Measurements from ENCODE around the gene MOSMO.

DNA sequence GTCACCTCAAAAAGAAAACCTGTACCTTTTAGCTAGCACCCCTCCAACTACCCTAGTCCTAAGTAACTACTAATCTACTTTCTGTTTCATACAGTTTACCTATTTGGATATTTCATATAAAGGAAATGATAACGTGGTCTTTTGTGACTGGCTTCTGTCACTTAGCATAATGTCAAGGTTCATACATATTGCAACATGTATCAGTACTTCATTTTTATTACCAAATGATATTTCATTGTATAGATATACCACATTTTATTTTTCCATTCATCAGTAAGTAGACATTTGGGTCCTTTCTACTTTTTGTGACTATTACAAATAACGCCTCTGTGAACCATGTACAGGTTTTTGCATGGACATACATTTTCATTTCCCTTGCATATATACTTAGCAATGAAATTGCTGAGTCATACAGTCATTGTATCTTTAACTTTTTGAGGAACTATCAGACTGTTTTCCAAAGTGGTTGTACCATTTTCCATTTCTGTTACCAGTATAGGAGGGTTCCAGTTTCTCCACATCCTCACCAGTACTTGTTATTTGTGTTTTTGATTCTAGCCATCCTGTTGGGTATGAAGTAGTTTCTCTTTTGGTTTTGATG is 23.7 kb downstream of the MOSMO start:
- TF ChIP-seq, protein P1, sequence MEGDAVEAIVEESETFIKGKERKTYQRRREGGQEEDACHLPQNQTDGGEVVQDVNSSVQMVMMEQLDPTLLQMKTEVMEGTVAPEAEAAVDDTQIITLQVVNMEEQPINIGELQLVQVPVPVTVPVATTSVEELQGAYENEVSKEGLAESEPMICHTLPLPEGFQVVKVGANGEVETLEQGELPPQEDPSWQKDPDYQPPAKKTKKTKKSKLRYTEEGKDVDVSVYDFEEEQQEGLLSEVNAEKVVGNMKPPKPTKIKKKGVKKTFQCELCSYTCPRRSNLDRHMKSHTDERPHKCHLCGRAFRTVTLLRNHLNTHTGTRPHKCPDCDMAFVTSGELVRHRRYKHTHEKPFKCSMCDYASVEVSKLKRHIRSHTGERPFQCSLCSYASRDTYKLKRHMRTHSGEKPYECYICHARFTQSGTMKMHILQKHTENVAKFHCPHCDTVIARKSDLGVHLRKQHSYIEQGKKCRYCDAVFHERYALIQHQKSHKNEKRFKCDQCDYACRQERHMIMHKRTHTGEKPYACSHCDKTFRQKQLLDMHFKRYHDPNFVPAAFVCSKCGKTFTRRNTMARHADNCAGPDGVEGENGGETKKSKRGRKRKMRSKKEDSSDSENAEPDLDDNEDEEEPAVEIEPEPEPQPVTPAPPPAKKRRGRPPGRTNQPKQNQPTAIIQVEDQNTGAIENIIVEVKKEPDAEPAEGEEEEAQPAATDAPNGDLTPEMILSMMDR (IDR thresholded peaks at IDR 0.05; ENCODE audit: low read depth, low read length, poor library complexity, severe bottlenecking): no peak
- TF ChIP-seq EZH2phosphoT487 (IDR thresholded peaks at IDR 0.05; ENCODE audit: borderline replicate concordance, low read length): no peak
